Neutrophil (primary cell): ENCODE results near the gene NDUFB3.

Source experiments
- H3K27ac ChIP-seq: fragments of 200-600 bp; sonication (generic); 2 replicates; pipeline ENCODE4 v1.5.1; 2016; ENCODE audit warnings: mild to moderate bottlenecking, moderate library complexity
- H3K27me3 ChIP-seq: fragments of 200-600 bp; sonication (generic); 2 replicates; pipeline ENCODE4 v1.6.0; 2016; ENCODE audit warnings: mild to moderate bottlenecking
- H3K36me3 ChIP-seq: fragments of 200-600 bp; sonication (generic); 2 replicates; pipeline ENCODE4 v1.5.1; 2017
- H3K4me1 ChIP-seq, 2 experiments: fragments of 200-600 bp in 1 of 2; sonication (generic) in 1 of 2; 1 replicate in 1 of 2; 2 replicates in 1 of 2; pipeline versions ENCODE4 v1.5.1 to v1.6.1; 2013 to 2016; ENCODE audit warnings: low read depth in 1 of 2, low read length in 1 of 2, mild to moderate bottlenecking in 1 of 2, moderate library complexity in 1 of 2; ENCODE audit not compliant: control insufficient read depth in 1 of 2, insufficient read depth in 1 of 2
- H3K4me3 ChIP-seq, 2 experiments: fragments of 200-600 bp in 1 of 2; sonication (generic) in 1 of 2; 1 replicate in 1 of 2; 2 replicates in 1 of 2; pipeline ENCODE4 v1.5.1; 2013 to 2016; ENCODE audit warnings: low read depth in 1 of 2, low read length in 1 of 2, mild to moderate bottlenecking in 1 of 2, moderate library complexity in 1 of 2
- H3K9me3 ChIP-seq: fragments of 200-600 bp; sonication (generic); 2 replicates; pipeline ENCODE4 v1.5.1; 2016
- CTCF ChIP-seq: fragments of 200-600 bp; sonication (generic); IDR thresholded peaks from 2 replicates; pipeline ENCODE4 v1.5.1; 2016; ENCODE audit warnings: antibody characterized with exemption

Gene NDUFB3

GRCh38 chr2:201118961-201119854 lies 47.4 kb downstream of the NDUFB3 start:
- Histone ChIP-seq H3K9me3 (no peaks in the 10 kb centered on the region), H3K4me3 (peak overlapping the region; percentile 84 to 98), H3K36me3 (peaks cover 32% of the 10 kb centered on the region), H3K4me1 (peaks cover 45 to 52% of the 10 kb centered on the region in 2 experiments), H3K27me3 (no peaks in the 10 kb centered on the region), H3K27ac (peak overlapping the region; percentile 99)
- no peak for TF ChIP-seq CTCF

GRCh38 chr2:201122276-201122675 lies 50.5 kb downstream of the NDUFB3 start:
- Histone ChIP-seq H3K4me1 (peaks cover 59 to 64% of the 10 kb centered on the region in 2 experiments), H3K9me3 (no peaks in the 10 kb centered on the region), H3K27ac (peak overlapping the region; percentile 99), H3K36me3 (peaks cover 32% of the 10 kb centered on the region), H3K4me3 (peak overlapping the region; percentile 84 to 98), H3K27me3 (no peaks in the 10 kb centered on the region)
- TF ChIP-seq CTCF, result no peak

- peaks cover 45% of the 10 kb centered on the region for H3K36me3 ChIP-seq
- no peak for TF ChIP-seq CTCF
- peak overlapping the region; percentile 99 for H3K27ac ChIP-seq
- no peaks in the 10 kb centered on the region for H3K9me3 ChIP-seq
- no peaks in the 10 kb centered on the region for H3K27me3 ChIP-seq
- peak overlapping the region; percentile 84 to 98 for H3K4me3 ChIP-seq
- H3K4me1 ChIP-seq, result peaks cover 98% of the 10 kb centered on the region in 2 experiments
Observed at GRCh38 chr2:201126308-201127151, 54.7 kb downstream of the NDUFB3 start.

- TF ChIP-seq CTCF, result no peak
- peak overlapping the region; percentile 84 to 98 for H3K4me3 ChIP-seq
Observed at GRCh38 chr2:201127152-201127511, 55.3 kb downstream of the NDUFB3 start.

GRCh38 chr2:201127570-201127969 lies 55.8 kb downstream of the NDUFB3 start:
- peaks cover 97 to 98% of the 10 kb centered on the region in 2 experiments for H3K4me1 ChIP-seq
- no peaks in the 10 kb centered on the region for H3K27me3 ChIP-seq

More at GRCh38 chr2:201127152-201127511, 55.3 kb downstream of the NDUFB3 start:
- no peaks in the 10 kb centered on the region for H3K9me3 ChIP-seq
- peak overlapping the region; percentile 99 for H3K27ac ChIP-seq
- H3K36me3 ChIP-seq, result peaks cover 45% of the 10 kb centered on the region
- peaks cover 98% of the 10 kb centered on the region in 2 experiments for H3K4me1 ChIP-seq
- H3K27me3 ChIP-seq, result no peaks in the 10 kb centered on the region

More at GRCh38 chr2:201127570-201127969, 55.8 kb downstream of the NDUFB3 start:
- Histone ChIP-seq H3K9me3 (no peaks in the 10 kb centered on the region), H3K36me3 (peaks cover 45% of the 10 kb centered on the region), H3K4me3 (peak overlapping the region; percentile 84 to 98), H3K27ac (peak overlapping the region; percentile 99)
- TF ChIP-seq CTCF, result no peak
